ENCODE data around the gene EIF5B. TPM values are rescaled to one million over a fixed set of nuclear protein-coding genes. Genes with fewer than 3 reads are reported as not detected.

EIF5B gene
- total and polyA plus RNA-seq, 2 experiments from 2014 or later, result 34.2 to 108 TPM

DNA sequence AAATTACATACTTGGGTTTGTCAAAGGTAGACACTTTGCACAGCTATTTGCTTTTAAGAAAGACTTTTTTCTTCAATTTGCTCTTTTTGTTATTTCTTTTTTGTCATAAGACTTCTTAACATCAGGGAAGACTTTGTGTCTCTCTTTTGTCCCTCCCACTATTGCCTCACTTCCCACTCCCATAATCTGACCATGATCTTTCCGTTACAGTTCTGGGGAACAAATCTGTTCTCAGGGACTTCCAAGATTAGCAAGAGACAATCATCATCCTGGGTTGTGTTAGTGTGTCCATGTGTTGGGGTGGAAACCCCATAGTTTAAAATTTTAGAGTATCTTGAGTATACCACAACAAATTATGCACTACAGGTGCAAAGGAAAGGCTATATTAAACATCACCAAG, 77.4 kb downstream of the EIF5B start:
- TF ChIP-seq, protein P1, sequence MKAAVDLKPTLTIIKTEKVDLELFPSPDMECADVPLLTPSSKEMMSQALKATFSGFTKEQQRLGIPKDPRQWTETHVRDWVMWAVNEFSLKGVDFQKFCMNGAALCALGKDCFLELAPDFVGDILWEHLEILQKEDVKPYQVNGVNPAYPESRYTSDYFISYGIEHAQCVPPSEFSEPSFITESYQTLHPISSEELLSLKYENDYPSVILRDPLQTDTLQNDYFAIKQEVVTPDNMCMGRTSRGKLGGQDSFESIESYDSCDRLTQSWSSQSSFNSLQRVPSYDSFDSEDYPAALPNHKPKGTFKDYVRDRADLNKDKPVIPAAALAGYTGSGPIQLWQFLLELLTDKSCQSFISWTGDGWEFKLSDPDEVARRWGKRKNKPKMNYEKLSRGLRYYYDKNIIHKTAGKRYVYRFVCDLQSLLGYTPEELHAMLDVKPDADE (IDR thresholded peaks at IDR 0.05), result no peak
- TF ChIP-seq EZH2phosphoT487 (IDR thresholded peaks at IDR 0.05; ENCODE audit: unreplicated experiment) (no peak), EZH2 (IDR thresholded peaks at IDR 0.05; ENCODE audit: low read depth, unreplicated experiment) (no peak), POLR2AphosphoS5 (IDR thresholded peaks at IDR 0.05; ENCODE audit: low read depth) (no peak), CREB1 (CRISPR knock-in tag; IDR thresholded peaks at IDR 0.05; ENCODE audit: low read depth) (no peak)
- TF ChIP-seq, protein P2, sequence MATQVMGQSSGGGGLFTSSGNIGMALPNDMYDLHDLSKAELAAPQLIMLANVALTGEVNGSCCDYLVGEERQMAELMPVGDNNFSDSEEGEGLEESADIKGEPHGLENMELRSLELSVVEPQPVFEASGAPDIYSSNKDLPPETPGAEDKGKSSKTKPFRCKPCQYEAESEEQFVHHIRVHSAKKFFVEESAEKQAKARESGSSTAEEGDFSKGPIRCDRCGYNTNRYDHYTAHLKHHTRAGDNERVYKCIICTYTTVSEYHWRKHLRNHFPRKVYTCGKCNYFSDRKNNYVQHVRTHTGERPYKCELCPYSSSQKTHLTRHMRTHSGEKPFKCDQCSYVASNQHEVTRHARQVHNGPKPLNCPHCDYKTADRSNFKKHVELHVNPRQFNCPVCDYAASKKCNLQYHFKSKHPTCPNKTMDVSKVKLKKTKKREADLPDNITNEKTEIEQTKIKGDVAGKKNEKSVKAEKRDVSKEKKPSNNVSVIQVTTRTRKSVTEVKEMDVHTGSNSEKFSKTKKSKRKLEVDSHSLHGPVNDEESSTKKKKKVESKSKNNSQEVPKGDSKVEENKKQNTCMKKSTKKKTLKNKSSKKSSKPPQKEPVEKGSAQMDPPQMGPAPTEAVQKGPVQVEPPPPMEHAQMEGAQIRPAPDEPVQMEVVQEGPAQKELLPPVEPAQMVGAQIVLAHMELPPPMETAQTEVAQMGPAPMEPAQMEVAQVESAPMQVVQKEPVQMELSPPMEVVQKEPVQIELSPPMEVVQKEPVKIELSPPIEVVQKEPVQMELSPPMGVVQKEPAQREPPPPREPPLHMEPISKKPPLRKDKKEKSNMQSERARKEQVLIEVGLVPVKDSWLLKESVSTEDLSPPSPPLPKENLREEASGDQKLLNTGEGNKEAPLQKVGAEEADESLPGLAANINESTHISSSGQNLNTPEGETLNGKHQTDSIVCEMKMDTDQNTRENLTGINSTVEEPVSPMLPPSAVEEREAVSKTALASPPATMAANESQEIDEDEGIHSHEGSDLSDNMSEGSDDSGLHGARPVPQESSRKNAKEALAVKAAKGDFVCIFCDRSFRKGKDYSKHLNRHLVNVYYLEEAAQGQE (IDR thresholded peaks at IDR 0.05; ENCODE audit: unreplicated experiment), result no peak
- TF ChIP-seq, protein P3, sequence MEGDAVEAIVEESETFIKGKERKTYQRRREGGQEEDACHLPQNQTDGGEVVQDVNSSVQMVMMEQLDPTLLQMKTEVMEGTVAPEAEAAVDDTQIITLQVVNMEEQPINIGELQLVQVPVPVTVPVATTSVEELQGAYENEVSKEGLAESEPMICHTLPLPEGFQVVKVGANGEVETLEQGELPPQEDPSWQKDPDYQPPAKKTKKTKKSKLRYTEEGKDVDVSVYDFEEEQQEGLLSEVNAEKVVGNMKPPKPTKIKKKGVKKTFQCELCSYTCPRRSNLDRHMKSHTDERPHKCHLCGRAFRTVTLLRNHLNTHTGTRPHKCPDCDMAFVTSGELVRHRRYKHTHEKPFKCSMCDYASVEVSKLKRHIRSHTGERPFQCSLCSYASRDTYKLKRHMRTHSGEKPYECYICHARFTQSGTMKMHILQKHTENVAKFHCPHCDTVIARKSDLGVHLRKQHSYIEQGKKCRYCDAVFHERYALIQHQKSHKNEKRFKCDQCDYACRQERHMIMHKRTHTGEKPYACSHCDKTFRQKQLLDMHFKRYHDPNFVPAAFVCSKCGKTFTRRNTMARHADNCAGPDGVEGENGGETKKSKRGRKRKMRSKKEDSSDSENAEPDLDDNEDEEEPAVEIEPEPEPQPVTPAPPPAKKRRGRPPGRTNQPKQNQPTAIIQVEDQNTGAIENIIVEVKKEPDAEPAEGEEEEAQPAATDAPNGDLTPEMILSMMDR (conservative IDR thresholded peaks at IDR 0.05; ENCODE audit: low read depth in 2 of 2), result no peak
- TF ChIP-seq, protein P4, sequence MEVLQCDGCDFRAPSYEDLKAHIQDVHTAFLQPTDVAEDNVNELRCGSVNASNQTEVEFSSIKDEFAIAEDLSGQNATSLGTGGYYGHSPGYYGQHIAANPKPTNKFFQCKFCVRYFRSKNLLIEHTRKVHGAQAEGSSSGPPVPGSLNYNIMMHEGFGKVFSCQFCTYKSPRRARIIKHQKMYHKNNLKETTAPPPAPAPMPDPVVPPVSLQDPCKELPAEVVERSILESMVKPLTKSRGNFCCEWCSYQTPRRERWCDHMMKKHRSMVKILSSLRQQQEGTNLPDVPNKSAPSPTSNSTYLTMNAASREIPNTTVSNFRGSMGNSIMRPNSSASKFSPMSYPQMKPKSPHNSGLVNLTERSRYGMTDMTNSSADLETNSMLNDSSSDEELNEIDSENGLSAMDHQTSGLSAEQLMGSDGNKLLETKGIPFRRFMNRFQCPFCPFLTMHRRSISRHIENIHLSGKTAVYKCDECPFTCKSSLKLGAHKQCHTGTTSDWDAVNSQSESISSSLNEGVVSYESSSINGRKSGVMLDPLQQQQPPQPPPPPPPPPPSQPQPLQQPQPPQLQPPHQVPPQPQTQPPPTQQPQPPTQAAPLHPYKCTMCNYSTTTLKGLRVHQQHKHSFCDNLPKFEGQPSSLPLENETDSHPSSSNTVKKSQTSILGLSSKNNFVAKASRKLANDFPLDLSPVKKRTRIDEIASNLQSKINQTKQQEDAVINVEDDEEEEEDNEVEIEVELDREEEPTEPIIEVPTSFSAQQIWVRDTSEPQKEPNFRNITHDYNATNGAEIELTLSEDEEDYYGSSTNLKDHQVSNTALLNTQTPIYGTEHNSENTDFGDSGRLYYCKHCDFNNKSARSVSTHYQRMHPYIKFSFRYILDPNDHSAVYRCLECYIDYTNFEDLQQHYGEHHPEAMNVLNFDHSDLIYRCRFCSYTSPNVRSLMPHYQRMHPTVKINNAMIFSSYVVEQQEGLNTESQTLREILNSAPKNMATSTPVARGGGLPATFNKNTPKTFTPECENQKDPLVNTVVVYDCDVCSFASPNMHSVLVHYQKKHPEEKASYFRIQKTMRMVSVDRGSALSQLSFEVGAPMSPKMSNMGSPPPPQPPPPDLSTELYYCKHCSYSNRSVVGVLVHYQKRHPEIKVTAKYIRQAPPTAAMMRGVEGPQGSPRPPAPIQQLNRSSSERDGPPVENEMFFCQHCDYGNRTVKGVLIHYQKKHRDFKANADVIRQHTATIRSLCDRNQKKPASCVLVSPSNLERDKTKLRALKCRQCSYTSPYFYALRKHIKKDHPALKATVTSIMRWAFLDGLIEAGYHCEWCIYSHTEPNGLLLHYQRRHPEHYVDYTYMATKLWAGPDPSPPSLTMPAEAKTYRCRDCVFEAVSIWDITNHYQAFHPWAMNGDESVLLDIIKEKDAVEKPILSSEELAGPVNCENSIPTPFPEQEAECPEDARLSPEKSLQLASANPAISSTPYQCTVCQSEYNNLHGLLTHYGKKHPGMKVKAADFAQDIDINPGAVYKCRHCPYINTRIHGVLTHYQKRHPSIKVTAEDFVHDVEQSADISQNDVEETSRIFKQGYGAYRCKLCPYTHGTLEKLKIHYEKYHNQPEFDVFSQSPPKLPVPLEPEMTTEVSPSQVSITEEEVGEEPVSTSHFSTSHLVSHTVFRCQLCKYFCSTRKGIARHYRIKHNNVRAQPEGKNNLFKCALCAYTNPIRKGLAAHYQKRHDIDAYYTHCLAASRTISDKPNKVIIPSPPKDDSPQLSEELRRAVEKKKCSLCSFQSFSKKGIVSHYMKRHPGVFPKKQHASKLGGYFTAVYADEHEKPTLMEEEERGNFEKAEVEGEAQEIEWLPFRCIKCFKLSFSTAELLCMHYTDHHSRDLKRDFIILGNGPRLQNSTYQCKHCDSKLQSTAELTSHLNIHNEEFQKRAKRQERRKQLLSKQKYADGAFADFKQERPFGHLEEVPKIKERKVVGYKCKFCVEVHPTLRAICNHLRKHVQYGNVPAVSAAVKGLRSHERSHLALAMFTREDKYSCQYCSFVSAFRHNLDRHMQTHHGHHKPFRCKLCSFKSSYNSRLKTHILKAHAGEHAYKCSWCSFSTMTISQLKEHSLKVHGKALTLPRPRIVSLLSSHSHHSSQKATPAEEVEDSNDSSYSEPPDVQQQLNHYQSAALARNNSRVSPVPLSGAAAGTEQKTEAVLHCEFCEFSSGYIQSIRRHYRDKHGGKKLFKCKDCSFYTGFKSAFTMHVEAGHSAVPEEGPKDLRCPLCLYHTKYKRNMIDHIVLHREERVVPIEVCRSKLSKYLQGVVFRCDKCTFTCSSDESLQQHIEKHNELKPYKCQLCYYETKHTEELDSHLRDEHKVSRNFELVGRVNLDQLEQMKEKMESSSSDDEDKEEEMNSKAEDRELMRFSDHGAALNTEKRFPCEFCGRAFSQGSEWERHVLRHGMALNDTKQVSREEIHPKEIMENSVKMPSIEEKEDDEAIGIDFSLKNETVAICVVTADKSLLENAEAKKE (CRISPR knock-in tag; IDR thresholded peaks at IDR 0.05), result no peak
- H3K27ac Mint-ChIP-seq, result no peak overlapping the region

More for the DNA sequence above, 77.4 kb downstream of the EIF5B start:
- Histone ChIP-seq H2AFZ (no peak overlapping the region), H3K36me3 (ENCODE audit: insufficient read depth) (peaks cover 31% of the 10 kb centered on the region), H3K27ac (ENCODE audit: low read depth) (no peak overlapping the region; the same call in 1 of the 2 replicates), H3F3A (replicated peaks; ENCODE audit: low read depth) (no peaks in the 10 kb centered on the region), H4K20me1 (replicated peaks; ENCODE audit: insufficient read depth) (no peaks in the 10 kb centered on the region), H3K4me2 (no peak overlapping the region), H3K27me3 (ENCODE audit: insufficient read depth) (no peaks in the 10 kb centered on the region), H3K9me2 (ENCODE audit: insufficient read depth) (no peaks in the 10 kb centered on the region), H3K79me2 (replicated peaks; ENCODE audit: insufficient read depth) (no peaks in the 10 kb centered on the region), H3K4me1 (ENCODE audit: insufficient read depth) (no peaks in the 10 kb centered on the region), H3K4me3 (no peak overlapping the region)
- peaks cover 2% of the 10 kb centered on the region for H3K27me3 Mint-ChIP-seq (ENCODE audit: insufficient read depth, low read depth, poor library complexity)
- DNase-seq (ENCODE audit: low spot score) (no peak), ATAC-seq (no peak)
- H3K4me1 Mint-ChIP-seq, result no peaks in the 10 kb centered on the region
- peaks cover 81% of the 10 kb centered on the region for H3K36me3 Mint-ChIP-seq (ENCODE audit: low read depth)
- no peaks in the 10 kb centered on the region for H3K9me3 Mint-ChIP-seq
- no peak overlapping the region for H3K4me3 Mint-ChIP-seq
